ENCODE measurements around the gene RAB36. TPM values are rescaled to one million over a fixed set of nuclear protein-coding genes. Genes with fewer than 3 reads are reported as not detected.

RAB36 gene
- total and polyA plus RNA-seq, 4 donors: 4.4 to 27.5 (median 9.6) TPM

- H3K4me3 ChIP-seq: no peak overlapping the region
- no peaks in the 10 kb centered on the region for H3K27me3 ChIP-seq (ENCODE audit: control insufficient read depth in 3 of 3, insufficient read depth in 3 of 3, low read length in 2 of 3)
- peaks cover 0 to 11% (median 2%) of the 10 kb centered on the region in 5 donors for H3K4me1 ChIP-seq (ENCODE audit: control insufficient read depth in 5 of 5, insufficient read depth in 5 of 5, low read length in 5 of 5)
- no peak overlapping the region for H3K27ac ChIP-seq (ENCODE audit: low read depth in 1 of 2, low read length in 1 of 2)
- no peaks in the 10 kb centered on the region for H3K9me3 ChIP-seq (ENCODE audit: control insufficient read depth in 4 of 4, insufficient read depth in 3 of 4, low read length in 3 of 4)
- H3K9ac ChIP-seq (ENCODE audit: insufficient read depth in 1 of 2, low read length in 2 of 2): no peak overlapping the region
- no peaks in the 10 kb centered on the region for H3K36me3 ChIP-seq (ENCODE audit: control insufficient read depth in 4 of 4, insufficient read depth in 4 of 4, low read length in 4 of 4)
- DNase-seq: no peak
- ATAC-seq (ENCODE audit: insufficient read depth, low FRiP score): no peak
- no peak for TF ChIP-seq CTCF (IDR thresholded peaks at IDR 0.05; ENCODE audit: control extremely low read depth, extremely low read depth)
- WGBS, 2 donors: 86 to 89% methylated on average over 7 of the region's 7 CpGs
These were observed 45.0 kb upstream of the RAB36 start for GRCh38 chr22:23100124-23100801.

- H3K4me1 ChIP-seq (ENCODE audit: control insufficient read depth in 5 of 5, insufficient read depth in 5 of 5, low read length in 5 of 5): peaks cover 0 to 11% (median 2%) of the 10 kb centered on the region in 5 donors
- WGBS, 2 donors: 86 to 100% methylated on average over 3 of the region's 3 CpGs
- no peaks in the 10 kb centered on the region for H3K36me3 ChIP-seq (ENCODE audit: control insufficient read depth in 4 of 4, insufficient read depth in 4 of 4, low read length in 4 of 4)
- no peak overlapping the region for H3K4me3 ChIP-seq
- no peaks in the 10 kb centered on the region for H3K9me3 ChIP-seq (ENCODE audit: control insufficient read depth in 4 of 4, insufficient read depth in 3 of 4, low read length in 3 of 4)
- H3K27ac ChIP-seq (ENCODE audit: low read depth in 1 of 2, low read length in 1 of 2): no peak overlapping the region
- ATAC-seq (ENCODE audit: insufficient read depth, low FRiP score): no peak
- DNase-seq: no peak
- H3K9ac ChIP-seq (ENCODE audit: insufficient read depth in 1 of 2, low read length in 2 of 2): no peak overlapping the region
- no peaks in the 10 kb centered on the region for H3K27me3 ChIP-seq (ENCODE audit: control insufficient read depth in 3 of 3, insufficient read depth in 3 of 3, low read length in 2 of 3)
- no peak for TF ChIP-seq CTCF (IDR thresholded peaks at IDR 0.05; ENCODE audit: control extremely low read depth, extremely low read depth)
These were observed 43.8 kb upstream of the RAB36 start for GRCh38 chr22:23101524-23101923.

GRCh38 chr22:23102002-23102655 lies 43.1 kb upstream of the RAB36 start:
- H3K4me1 ChIP-seq (ENCODE audit: control insufficient read depth in 5 of 5, insufficient read depth in 5 of 5, low read length in 5 of 5): peaks cover 0 to 11% (median 4%) of the 10 kb centered on the region in 5 donors
- no peak for TF ChIP-seq CTCF (IDR thresholded peaks at IDR 0.05; ENCODE audit: control extremely low read depth, extremely low read depth)
- H3K9ac ChIP-seq (ENCODE audit: insufficient read depth in 1 of 2, low read length in 2 of 2): no peak overlapping the region
- DNase-seq: no peak
- no peak overlapping the region for H3K4me3 ChIP-seq
- H3K36me3 ChIP-seq (ENCODE audit: control insufficient read depth in 4 of 4, insufficient read depth in 4 of 4, low read length in 4 of 4): no peaks in the 10 kb centered on the region
- H3K27ac ChIP-seq (ENCODE audit: low read depth in 1 of 2, low read length in 1 of 2): no peak overlapping the region
- H3K9me3 ChIP-seq (ENCODE audit: control insufficient read depth in 4 of 4, insufficient read depth in 3 of 4, low read length in 3 of 4): no peaks in the 10 kb centered on the region
- no peak for ATAC-seq (ENCODE audit: insufficient read depth, low FRiP score)
- no peaks in the 10 kb centered on the region for H3K27me3 ChIP-seq (ENCODE audit: control insufficient read depth in 3 of 3, insufficient read depth in 3 of 3, low read length in 2 of 3)
- WGBS, 2 donors: 92 to 95% methylated on average over 10 of the region's 10 CpGs

Data from lung (tissue), 12 donors.